ENCODE measurements around the gene SERPINB1. TPM values are rescaled to one million over a fixed set of nuclear protein-coding genes. Genes with fewer than 3 reads are reported as not detected.
"Not testable (repeated sequence)": the region's sequence is repeated elsewhere in the genome, so short reads cannot be mapped to it uniquely, and the experiment has no call there.

Gene SERPINB1
- total RNA-seq, 4 donors from 2014 or later: 24.8 to 79.0 (median 45.4) TPM

DNA sequence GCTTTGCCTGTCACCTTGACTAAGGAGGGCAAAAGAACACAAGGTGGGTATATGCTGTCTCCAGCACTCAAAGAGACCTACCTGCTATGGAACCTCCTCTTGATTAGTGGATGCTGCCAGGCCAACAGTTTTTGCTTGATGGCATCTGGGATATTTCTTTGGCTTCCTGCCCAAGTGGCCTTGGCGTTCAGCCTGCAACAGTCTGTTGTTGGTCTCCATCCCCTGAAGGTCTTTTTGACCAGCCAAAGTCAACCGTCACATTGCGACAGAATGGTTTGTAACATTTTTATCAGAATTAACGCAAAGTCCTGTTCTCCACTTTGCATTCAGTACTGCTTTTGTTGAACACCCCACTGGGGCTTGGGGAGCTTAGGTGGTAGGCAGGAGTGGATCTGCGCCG, 37.1 kb downstream of the SERPINB1 start:
- ATAC-seq: no peak
- TF ChIP-seq POLR2A (IDR thresholded peaks at IDR 0.05): no peak
- no peak for TF ChIP-seq POLR2AphosphoS5 (IDR thresholded peaks at IDR 0.05)
- TF ChIP-seq, protein P1, sequence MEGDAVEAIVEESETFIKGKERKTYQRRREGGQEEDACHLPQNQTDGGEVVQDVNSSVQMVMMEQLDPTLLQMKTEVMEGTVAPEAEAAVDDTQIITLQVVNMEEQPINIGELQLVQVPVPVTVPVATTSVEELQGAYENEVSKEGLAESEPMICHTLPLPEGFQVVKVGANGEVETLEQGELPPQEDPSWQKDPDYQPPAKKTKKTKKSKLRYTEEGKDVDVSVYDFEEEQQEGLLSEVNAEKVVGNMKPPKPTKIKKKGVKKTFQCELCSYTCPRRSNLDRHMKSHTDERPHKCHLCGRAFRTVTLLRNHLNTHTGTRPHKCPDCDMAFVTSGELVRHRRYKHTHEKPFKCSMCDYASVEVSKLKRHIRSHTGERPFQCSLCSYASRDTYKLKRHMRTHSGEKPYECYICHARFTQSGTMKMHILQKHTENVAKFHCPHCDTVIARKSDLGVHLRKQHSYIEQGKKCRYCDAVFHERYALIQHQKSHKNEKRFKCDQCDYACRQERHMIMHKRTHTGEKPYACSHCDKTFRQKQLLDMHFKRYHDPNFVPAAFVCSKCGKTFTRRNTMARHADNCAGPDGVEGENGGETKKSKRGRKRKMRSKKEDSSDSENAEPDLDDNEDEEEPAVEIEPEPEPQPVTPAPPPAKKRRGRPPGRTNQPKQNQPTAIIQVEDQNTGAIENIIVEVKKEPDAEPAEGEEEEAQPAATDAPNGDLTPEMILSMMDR (IDR thresholded peaks at IDR 0.05): no peak
- no peak for TF ChIP-seq EP300 (IDR thresholded peaks at IDR 0.05)
- no peaks in the 10 kb centered on the region for H3K9me3 ChIP-seq
- peaks cover 0 to 6% (median 0%) of the 10 kb centered on the region in 3 donors for H3K4me1 ChIP-seq
- WGBS, 2 donors (ENCODE audit: low coverage in 1 of 2): 83 to 88% methylated on average over 2 to 5 of the region's 6 CpGs
- no peaks in the 10 kb centered on the region for H3K27me3 ChIP-seq
- H3K27ac ChIP-seq: no peak overlapping the region
- peaks cover 0 to 7% of the 10 kb centered on the region in 2 donors for H3K36me3 ChIP-seq
- H3K4me3 ChIP-seq: no peak overlapping the region

DNA sequence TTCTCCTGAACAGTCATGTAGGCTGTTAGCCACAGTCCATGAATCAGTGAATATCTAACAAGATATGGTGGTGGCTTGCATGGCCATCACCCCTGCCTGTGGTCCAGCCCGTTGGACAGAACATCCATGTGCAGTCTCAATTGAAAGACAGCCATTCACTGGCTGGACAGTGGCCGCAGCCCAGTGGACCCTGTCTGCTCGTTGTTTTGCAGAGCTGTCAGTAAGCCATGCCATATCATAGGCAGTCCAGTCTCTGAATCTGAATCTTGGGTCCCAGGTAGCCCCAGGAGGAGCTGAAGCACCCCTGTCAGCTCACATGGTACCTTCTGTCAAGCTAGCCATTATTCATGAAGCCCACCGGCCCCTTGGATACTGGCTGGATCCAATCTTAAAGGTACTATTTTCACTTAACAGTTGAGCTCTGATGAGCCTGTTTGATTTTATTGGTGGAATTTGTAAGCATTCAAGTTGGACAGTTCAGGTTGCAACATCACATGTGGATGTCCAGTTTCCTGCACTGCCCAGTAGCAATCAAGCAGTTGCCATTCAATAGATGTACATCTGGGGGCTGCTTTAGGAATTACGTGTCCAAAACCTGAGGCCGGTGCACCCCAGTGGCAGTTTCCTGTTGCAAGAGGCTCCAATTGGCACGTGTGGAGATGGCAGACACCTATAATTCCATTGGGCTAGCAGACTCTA, 37.8 kb downstream of the SERPINB1 start:
- no peaks in the 10 kb centered on the region for H3K27me3 ChIP-seq
- TF ChIP-seq POLR2A (IDR thresholded peaks at IDR 0.05) (no peak), POLR2AphosphoS5 (IDR thresholded peaks at IDR 0.05) (no peak), EP300 (IDR thresholded peaks at IDR 0.05) (no peak)
- TF ChIP-seq, protein P1 (IDR thresholded peaks at IDR 0.05): no peak
- H3K4me1 ChIP-seq: peaks cover 0 to 6% (median 0%) of the 10 kb centered on the region in 3 donors
- WGBS, 2 donors (ENCODE audit: low coverage in 1 of 2): 79 to 94% methylated on average over 2 to 3 of the region's 7 CpGs
- H3K27ac ChIP-seq: no peak overlapping the region
- no peaks in the 10 kb centered on the region for H3K9me3 ChIP-seq
- no peak overlapping the region for H3K4me3 ChIP-seq
- ATAC-seq: no peak
- H3K36me3 ChIP-seq: peaks cover 0 to 7% of the 10 kb centered on the region in 2 donors

DNA sequence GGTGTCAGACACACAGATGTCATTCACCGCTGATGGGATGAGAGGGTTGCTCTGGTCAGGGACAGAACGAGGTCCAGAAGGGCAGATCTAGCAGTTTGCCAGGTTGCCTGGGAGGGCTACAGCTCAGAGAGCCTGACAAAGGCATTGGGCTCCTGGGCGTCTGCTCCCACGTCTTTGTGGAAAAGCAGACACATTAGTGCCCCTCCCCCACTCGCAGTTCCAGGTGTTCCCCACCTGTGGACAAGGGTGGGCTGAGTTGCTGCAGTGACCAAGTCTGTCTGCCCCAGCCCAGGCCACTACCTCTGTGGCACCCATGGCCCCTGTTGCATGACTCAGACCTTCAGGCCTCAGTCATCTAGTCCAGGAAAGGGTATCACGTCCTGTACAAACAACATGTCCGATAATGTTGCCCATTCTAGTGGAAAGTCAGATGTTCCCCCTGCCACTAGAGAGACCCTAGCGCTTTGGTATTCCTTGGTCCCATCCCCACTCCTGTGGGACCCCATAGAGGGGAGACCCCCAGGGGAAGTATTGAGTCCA, 39.1 kb downstream of the SERPINB1 start:
- 67 to 100% methylated on average over 1 to 3 of the region's 8 CpGs for WGBS, 2 donors (ENCODE audit: low coverage in 1 of 2)
- peaks cover 0 to 7% of the 10 kb centered on the region in 2 donors for H3K36me3 ChIP-seq
- TF ChIP-seq EP300 (IDR thresholded peaks at IDR 0.05): no peak
- ATAC-seq: no peak
- H3K27ac ChIP-seq: no peak overlapping the region
- peaks cover 0 to 19% (median 0%) of the 10 kb centered on the region in 3 donors for H3K4me1 ChIP-seq
- H3K9me3 ChIP-seq: no peaks in the 10 kb centered on the region
- H3K4me3 ChIP-seq: no peak overlapping the region
- no peaks in the 10 kb centered on the region for H3K27me3 ChIP-seq

DNA sequence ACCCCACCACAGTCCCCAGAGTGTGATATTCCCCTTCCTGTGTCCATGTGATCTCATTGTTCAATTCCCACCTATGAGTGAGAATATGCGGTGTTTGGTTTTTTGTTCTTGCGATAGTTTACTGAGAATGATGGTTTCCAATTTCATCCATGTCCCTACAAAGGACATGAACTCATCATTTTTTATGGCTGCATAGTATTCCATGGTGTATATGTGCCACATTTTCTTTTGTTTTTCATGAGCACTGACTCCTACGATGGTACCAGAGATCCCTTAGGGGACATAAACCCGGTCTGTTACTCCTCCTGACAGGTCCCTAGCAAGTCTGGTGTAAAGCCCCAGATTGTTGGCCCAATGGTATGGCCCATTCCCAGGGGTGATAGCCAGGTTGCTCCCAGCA, 40.0 kb downstream of the SERPINB1 start:
- H3K4me1 ChIP-seq: peaks cover 0 to 27% (median 0%) of the 10 kb centered on the region in 3 donors
- 80% methylated on average over 1 of the region's 4 CpGs; no CpG with 5 or more reads in 1 of the 2 donors for WGBS, 2 donors (ENCODE audit: low coverage in 1 of 2)
- not testable (repeated sequence) for H3K27me3 ChIP-seq, H3K36me3 ChIP-seq, ATAC-seq, H3K27ac ChIP-seq, H3K9me3 ChIP-seq, H3K4me3 ChIP-seq

DNA sequence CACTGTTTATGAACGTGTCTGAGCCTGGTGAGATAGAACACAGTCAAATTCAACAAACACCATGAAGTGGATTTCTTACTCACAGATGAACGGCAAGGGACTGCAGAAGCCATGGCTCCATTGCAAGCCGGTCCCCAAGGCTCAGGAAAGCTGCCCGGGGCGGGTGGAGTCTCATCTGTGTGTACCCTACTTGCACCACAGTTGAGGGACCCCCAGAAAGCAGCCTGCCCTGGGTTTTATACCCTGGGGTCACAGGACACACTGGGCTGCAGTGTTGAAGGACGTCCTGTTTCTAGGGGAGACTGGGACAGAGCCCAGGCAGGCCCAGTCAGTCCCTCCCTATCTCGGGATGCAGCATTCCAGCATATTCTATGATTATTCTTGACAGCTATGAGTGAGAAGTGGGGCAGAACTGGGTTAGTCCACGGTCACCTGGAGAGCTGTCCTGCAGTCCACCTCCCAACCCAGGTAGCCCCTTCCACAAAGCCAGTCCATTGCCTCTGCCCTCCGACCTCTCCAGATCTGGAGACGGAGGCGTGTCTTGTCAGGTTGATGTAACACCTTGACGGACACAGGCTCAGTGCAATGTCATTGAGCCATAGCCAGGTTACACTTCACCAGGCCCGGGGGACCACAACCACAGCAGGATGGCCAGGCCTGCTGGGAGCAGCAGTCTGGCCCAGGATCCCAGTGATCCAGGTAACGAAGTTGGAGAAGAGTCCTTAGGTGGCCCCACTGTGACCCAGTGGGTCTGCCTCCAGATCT, 40.9 kb downstream of the SERPINB1 start:
- WGBS, 2 donors (ENCODE audit: low coverage in 1 of 2): 92 to 93% methylated on average over 3 to 10 of the region's 14 CpGs
- H3K4me1 ChIP-seq: peaks cover 0 to 27% (median 0%) of the 10 kb centered on the region in 3 donors
- no peaks in the 10 kb centered on the region for H3K27me3 ChIP-seq
- no peak overlapping the region for H3K4me3 ChIP-seq
- no peaks in the 10 kb centered on the region for H3K9me3 ChIP-seq
- peaks cover 0 to 7% of the 10 kb centered on the region in 2 donors for H3K36me3 ChIP-seq
- TF ChIP-seq, protein P1 (IDR thresholded peaks at IDR 0.05): no peak
- no peak for TF ChIP-seq POLR2AphosphoS5 (IDR thresholded peaks at IDR 0.05)
- no peak for TF ChIP-seq POLR2A (IDR thresholded peaks at IDR 0.05)
- TF ChIP-seq EP300 (IDR thresholded peaks at IDR 0.05): no peak
- ATAC-seq: no peak
- no peak overlapping the region for H3K27ac ChIP-seq

Data from gastroesophageal sphincter (tissue), 4 donors.